GM12864 (cell line): ENCODE results near the gene ATP1A3.
A peak's percentile ranks its signal among the peaks of the same experiment; 100 is the strongest.
"Not testable (repeated sequence)": the region's sequence is repeated elsewhere in the genome, so short reads cannot be mapped to it uniquely, and the experiment has no call there.

ENCODE experiments used
- DNase-seq: peaks from one replicate; pipeline ENCODE4 v3.0.0-alpha.2; 2011; ENCODE audit warnings: low read depth
- H3K4me3 ChIP-seq: 2 replicates; pipeline ENCODE4 v1.5.1; 2011; ENCODE audit warnings: mild to moderate bottlenecking, low read depth, low read length, control low read depth
- TF ChIP-seq, protein P1 (sequence below): IDR thresholded peaks from 2 replicates; pipeline ENCODE4 v1.5.1; 2011; ENCODE audit warnings: low read depth, mild to moderate bottlenecking, moderate library complexity, low read length, control low read depth, inconsistent platforms; ENCODE audit errors: missing control alignments

Gene ATP1A3

DNA sequence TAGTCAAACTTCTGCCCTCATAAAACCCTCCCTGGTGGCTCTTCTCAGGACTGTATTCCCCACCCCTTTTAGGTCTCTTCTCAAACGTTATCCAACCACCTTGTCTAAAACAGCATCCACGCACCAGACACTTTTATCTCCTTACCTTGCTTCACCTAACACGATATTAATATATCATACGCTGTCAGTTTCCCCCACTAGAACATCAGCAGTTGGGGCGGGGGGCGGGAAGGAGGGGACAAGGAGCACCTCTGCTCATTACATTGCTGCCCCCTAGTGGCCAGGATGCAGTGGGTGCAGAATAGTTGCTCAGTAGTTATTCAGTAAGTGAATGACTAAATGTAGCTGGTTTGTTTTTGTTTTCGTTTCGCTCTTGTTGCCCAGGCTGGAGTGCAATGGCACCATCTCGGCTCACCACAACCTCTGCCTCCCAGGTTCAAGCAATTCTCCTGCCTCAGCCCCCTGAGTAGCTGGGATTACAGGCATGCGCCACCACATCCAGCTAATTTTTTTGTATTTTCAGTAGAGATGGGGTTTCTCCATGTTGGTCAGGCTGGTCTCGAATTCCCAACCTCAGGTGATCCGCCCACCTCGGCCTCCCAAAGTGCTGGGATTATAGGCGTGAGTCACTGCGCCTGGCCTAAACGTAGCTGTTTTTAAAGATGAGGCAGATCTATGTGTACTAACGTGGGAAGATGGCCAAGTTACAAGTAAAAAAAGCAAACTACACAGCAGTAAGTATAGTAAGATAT is 40.8 kb upstream of the ATP1A3 start:
- DNase-seq = peak; percentile 41
- not testable (repeated sequence) for H3K4me3 ChIP-seq
- TF ChIP-seq, protein P1, sequence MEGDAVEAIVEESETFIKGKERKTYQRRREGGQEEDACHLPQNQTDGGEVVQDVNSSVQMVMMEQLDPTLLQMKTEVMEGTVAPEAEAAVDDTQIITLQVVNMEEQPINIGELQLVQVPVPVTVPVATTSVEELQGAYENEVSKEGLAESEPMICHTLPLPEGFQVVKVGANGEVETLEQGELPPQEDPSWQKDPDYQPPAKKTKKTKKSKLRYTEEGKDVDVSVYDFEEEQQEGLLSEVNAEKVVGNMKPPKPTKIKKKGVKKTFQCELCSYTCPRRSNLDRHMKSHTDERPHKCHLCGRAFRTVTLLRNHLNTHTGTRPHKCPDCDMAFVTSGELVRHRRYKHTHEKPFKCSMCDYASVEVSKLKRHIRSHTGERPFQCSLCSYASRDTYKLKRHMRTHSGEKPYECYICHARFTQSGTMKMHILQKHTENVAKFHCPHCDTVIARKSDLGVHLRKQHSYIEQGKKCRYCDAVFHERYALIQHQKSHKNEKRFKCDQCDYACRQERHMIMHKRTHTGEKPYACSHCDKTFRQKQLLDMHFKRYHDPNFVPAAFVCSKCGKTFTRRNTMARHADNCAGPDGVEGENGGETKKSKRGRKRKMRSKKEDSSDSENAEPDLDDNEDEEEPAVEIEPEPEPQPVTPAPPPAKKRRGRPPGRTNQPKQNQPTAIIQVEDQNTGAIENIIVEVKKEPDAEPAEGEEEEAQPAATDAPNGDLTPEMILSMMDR = peak; percentile 87

DNA sequence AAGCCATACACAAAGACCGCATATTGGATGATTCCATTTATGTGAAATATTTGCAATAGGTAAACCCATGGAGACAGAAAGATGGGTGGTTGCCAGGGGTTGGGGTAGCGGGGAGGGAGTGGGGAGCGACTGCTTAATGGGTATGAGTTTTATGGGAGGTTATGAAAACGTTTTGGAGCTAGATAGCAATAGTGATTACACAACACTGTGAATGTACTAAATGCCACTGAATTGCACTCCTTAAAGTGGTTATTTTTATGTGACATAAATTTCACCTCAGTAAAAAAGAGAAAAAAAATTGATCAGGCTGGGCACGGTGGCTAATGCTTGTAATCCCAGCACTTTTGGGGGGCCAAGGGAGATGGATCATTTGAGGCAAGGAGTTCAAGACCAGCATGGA is 39.4 kb upstream of the ATP1A3 start:
- TF ChIP-seq, protein P1 = no peak
- no peak for DNase-seq
- no peak overlapping the region for H3K4me3 ChIP-seq

DNA sequence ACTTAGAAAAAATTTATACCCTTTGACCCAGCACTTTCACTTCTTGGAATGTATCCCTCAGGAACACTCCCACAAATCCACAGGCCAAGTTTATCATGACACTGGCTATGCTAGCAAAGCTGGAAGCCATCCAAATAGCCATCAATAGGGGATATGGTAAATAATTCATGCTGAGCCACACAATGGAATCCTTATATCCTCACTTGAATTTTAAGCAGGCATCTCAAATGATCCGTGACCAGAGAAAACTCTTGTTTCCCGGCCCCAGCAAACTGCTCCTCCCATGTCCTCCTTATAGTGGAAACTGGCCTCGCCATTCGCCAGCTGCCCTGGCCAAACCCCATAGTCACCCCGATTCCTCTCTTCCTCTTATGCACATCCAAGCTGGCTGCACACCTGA is 38.4 kb upstream of the ATP1A3 start:
- DNase-seq = no peak
- TF ChIP-seq, protein P1 = no peak
- no peak overlapping the region for H3K4me3 ChIP-seq

DNA sequence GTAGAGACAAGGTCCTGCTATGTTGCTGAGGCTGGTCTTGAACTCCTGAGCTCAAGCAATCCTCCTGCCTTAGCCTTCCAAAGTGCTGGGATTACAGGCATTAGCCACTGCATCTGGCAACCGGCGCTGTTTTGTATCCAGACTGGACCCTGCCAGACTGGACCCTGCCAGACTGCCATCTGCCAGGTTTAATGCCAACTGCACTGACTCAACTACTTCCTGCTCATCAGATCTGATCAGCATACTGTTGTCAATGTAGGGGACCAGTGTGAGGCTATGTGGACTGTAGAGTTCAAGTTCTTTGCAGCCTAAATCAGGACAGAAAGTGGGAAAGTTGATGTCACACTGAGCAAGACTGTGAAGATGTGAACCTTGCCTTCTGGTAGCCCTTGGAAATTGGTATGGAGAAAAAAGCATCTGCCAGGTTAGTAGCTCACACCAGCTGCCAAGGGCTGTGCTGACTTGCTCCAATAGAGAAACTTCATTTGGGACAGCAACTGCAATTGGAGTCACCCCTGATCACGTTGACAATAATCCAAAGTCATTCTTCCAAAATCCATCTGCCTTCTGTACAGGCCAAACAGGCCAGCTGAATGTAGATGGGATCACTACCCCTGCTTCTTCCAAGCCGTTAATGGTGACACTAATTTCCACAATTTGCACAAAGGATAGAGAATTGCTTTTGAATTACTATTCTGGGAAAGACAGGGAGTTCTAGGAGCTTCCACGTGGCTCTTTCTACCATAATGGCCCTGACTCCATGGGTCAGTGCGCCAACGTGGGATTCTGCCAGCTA is 36.8 kb upstream of the ATP1A3 start:
- no peak for DNase-seq
- no peak overlapping the region for H3K4me3 ChIP-seq

DNA sequence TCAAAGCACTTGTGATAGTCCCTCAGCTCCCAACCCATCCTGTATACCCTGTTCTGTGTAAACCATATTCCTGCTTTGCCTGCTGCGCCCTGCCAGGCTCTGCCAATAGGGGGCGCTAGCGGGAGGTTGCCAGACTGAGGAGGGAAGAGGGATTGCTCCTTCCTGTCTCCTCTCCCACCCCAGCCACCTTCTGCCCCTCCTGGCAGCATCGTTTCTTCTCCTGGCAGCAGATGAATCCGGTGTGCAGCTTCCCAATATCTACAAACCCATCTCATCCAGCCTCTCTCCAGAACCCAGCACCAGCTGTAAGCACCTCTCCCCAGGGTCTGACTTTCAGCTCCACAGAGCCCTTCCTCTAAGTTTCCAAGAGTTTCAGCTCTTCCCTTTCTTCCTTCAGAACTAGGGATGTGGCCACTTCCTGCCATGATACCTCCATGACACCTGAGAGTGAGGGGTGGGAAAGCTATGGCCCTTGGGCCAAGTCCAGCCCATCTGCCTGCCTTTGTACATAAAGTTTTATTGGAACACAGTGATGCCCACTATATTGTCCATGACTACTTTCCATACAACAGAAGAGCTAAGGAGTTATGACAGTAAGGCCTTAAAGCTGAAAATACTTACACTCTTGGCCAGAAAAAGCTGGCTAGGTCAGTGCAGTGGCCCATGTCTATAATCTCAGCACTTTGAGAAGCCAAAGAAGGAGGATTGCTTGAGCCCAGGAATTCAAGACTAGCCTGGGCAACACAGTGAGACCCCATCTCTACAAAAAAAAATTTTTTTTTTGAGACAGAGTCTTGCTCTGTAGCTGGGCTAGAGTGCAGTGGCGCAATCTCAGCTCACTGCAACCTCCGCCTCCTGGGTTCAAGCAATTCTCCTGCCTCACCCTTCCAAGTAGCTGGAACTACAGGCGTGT is 34.5 kb upstream of the ATP1A3 start:
- no peak for DNase-seq
- H3K4me3 ChIP-seq = no peak overlapping the region
- TF ChIP-seq, protein P1 = peak; percentile 81

More for the DNA sequence above, 36.8 kb upstream of the ATP1A3 start:
- TF ChIP-seq, protein P1 = no peak

DNA sequence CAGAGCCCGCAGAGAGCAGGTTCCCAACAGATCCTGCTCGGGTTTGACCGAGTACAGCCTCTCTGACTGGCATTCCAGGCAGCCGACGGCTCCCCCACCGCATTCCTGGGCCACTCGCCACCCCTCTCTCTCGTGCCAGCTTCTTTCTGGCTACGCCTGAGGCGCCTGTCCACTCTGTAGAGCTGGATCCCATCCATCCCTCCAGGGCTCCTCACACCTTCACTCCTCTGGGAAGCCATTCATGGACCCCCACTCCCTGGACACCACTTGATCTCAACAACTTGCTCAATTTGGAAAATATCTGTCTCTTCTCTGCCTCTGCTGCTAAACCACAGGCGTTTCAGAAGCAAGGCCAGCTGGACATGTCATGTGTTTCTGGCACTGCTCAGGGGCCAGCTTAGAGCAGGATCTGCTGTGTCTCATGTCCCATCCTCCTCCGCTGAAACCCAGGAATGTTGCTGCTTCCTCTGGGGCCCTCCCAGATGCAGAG is 30.6 kb upstream of the ATP1A3 start:
- H3K4me3 ChIP-seq = no peak overlapping the region

More for the DNA sequence above, 30.6 kb upstream of the ATP1A3 start:
- DNase-seq = no peak
- TF ChIP-seq, protein P1 = no peak
